Mesothelial cell of epicardium (in vitro differentiated cells): Measurements from ENCODE around the gene RANBP3. TPM values are rescaled to one million over a fixed set of nuclear protein-coding genes. Genes with fewer than 3 reads are reported as not detected.
"Not testable (repeated sequence)": the region's sequence is repeated elsewhere in the genome, so short reads cannot be mapped to it uniquely, and the experiment has no call there.

Experiments
- DNase-seq, 2 experiments: peaks; one replicate each; pipeline ENCODE4 v3.0.0; 2021; ENCODE audit warnings: low spot score in 2 of 2; ENCODE audit not compliant: unreplicated experiment in 2 of 2
- H3K27ac Mint-ChIP-seq: 2 replicates; pipeline ENCODE4 v1.8.0; 2021; ENCODE audit warnings: mixed read lengths
- H3K27me3 Mint-ChIP-seq: 2 replicates; pipeline ENCODE4 v1.8.0; 2021; ENCODE audit warnings: low read depth, mixed read lengths
- H3K36me3 Mint-ChIP-seq: 2 replicates; pipeline ENCODE4 v1.8.0; 2021; ENCODE audit warnings: mixed read lengths
- H3K4me1 Mint-ChIP-seq: 2 replicates; pipeline ENCODE4 v1.8.0; 2021; ENCODE audit warnings: mixed read lengths
- H3K4me3 Mint-ChIP-seq: 2 replicates; pipeline ENCODE4 v1.8.0; 2021; ENCODE audit warnings: mild to moderate bottlenecking, moderate library complexity, mixed read lengths
- H3K9me3 Mint-ChIP-seq: 2 replicates; pipeline ENCODE4 v1.8.0; 2021; ENCODE audit warnings: mixed read lengths
- CTCF ChIP-seq: fragments of 200-600 bp; sonication (generic); IDR thresholded peaks from one replicate; pipeline ENCODE4 v1.5.0; 2021; ENCODE audit warnings: antibody characterized with exemption; ENCODE audit not compliant: unreplicated experiment
- total RNA-seq: library from RNA; stranded (reverse); gene quantifications from 3 replicates; pipeline ENCODE4 v1.2.1, GENCODE V29; 2021

RANBP3 gene
- total RNA-seq, 1 donor from 2014 or later, result 83.3 TPM

DNA sequence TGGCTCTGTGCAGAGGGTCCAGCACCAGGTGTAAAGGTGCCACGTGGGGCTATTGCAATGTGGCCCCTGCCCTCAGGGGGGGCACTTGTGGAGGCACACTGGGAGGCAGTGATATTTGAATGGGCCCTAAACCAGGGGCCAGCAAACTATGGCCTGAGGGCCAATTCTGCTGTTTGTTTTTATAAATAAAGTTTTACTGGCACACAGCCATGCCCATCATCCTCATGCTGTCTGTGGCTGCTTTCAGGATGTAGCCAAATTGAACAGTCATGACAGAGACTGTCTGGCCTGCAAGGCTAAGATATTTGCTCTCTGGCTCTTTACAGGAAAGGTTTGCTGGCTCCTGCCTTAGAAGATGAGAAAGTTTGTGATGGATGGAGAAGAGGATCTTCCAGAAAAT, 33.9 kb upstream of the RANBP3 start:
- no peaks in the 10 kb centered on the region for H3K9me3 Mint-ChIP-seq
- H3K4me1 Mint-ChIP-seq, result no peaks in the 10 kb centered on the region
- no peak overlapping the region for H3K4me3 Mint-ChIP-seq
- no peak for DNase-seq
- TF ChIP-seq CTCF, result no peak
- H3K36me3 Mint-ChIP-seq, result no peaks in the 10 kb centered on the region
- H3K27me3 Mint-ChIP-seq, result peaks cover 9% of the 10 kb centered on the region
- H3K27ac Mint-ChIP-seq, result no peak overlapping the region

- peaks cover 4% of the 10 kb centered on the region for H3K27me3 Mint-ChIP-seq
- H3K36me3 Mint-ChIP-seq, result no peaks in the 10 kb centered on the region
- H3K4me3 Mint-ChIP-seq, result no peak overlapping the region
- H3K4me1 Mint-ChIP-seq, result no peaks in the 10 kb centered on the region
- TF ChIP-seq CTCF, result no peak
- H3K9me3 Mint-ChIP-seq, result no peaks in the 10 kb centered on the region
- no peak overlapping the region for H3K27ac Mint-ChIP-seq
- DNase-seq, result no peak
These were observed 33.3 kb upstream of the RANBP3 start for GRCh38 chr19:6011206-6011605.

GRCh38 chr19:6010107-6010506, 32.2 kb upstream of the RANBP3 start:
- Mint-ChIP-seq H3K4me3 (no peak overlapping the region), H3K27ac (no peak overlapping the region), H3K27me3 (no peaks in the 10 kb centered on the region), H3K9me3 (no peaks in the 10 kb centered on the region), H3K36me3 (no peaks in the 10 kb centered on the region), H3K4me1 (no peaks in the 10 kb centered on the region)
- no peak for TF ChIP-seq CTCF
- no peak for DNase-seq

GRCh38 chr19:6007866-6008265, 29.9 kb upstream of the RANBP3 start:
- H3K4me3 Mint-ChIP-seq, result no peak overlapping the region
- DNase-seq, result no peak
- no peaks in the 10 kb centered on the region for H3K4me1 Mint-ChIP-seq
- H3K9me3 Mint-ChIP-seq, result no peaks in the 10 kb centered on the region
- no peaks in the 10 kb centered on the region for H3K36me3 Mint-ChIP-seq
- H3K27ac Mint-ChIP-seq, result no peak overlapping the region
- H3K27me3 Mint-ChIP-seq, result no peaks in the 10 kb centered on the region
- TF ChIP-seq CTCF, result no peak

- Mint-ChIP-seq H3K4me1 (no peaks in the 10 kb centered on the region), H3K36me3 (no peaks in the 10 kb centered on the region), H3K9me3 (no peaks in the 10 kb centered on the region), H3K27ac (no peak overlapping the region), H3K4me3 (no peak overlapping the region), H3K27me3 (no peaks in the 10 kb centered on the region)
- DNase-seq, result no peak
- TF ChIP-seq CTCF, result no peak
These were observed 29.0 kb upstream of the RANBP3 start for GRCh38 chr19:6006896-6007295.

DNA sequence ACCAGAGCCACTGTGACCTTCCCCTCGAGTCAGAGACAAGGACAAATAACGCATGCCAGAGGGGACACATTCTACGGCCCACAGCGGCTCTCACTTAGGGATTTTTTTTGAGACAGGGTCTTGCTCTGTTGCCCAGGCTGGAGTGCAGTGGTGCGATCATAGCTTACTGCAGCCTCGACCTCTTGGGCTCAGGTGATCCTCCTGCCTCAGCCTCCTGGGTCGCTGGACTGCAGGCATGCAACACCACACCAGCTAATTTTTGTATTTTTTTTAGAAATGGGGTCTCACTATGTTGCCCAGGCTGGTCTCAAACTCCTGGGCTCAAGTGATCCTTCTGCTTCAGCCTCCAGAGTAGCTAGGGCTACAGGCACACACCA, 28.1 kb upstream of the RANBP3 start:
- not testable (repeated sequence) for H3K27ac Mint-ChIP-seq, H3K27me3 Mint-ChIP-seq, H3K9me3 Mint-ChIP-seq, H3K4me1 Mint-ChIP-seq, H3K4me3 Mint-ChIP-seq, DNase-seq, H3K36me3 Mint-ChIP-seq
